ENCODE data around the gene TTC7B.

The TTC7B gene

DNA sequence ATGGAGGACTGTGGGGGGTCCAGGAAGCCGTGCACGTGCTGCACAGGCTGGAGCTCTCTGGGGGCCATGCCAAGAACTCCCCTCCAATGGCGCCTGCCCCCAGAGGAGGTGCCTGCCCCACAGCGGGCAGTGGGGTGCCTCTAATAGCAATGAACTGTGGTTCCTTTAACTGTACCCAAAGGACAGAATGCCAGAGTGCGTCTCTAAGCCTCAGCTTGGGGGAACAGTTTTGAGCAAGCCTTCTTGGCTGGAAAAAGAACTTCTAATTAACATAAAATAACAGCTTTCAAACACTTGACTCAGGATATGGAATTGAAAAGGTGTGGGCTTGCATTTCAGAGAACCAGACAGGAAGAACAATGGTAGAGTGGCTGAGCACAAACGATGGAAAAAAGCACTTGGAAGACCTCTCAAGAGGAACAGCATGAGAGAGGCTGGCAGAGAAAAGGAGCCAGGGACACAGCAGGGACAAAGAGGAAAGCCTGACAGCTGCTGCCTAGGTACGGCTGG lies 195.6 kb downstream of the TTC7B start:
- no peak for TF ChIP-seq TAF1 (IDR thresholded peaks at IDR 0.05; ENCODE audit: borderline replicate concordance, insufficient read depth, low read length)
- no peak for TF ChIP-seq FOXP2 (optimal IDR thresholded peaks at IDR 0.05; ENCODE audit: borderline replicate concordance, extremely low read depth, extremely low read length, insufficient read depth)
- no peak for TF ChIP-seq SIN3A (IDR thresholded peaks at IDR 0.05; ENCODE audit: borderline replicate concordance, insufficient read depth, low read length)
- TF ChIP-seq POLR2AphosphoS5 (IDR thresholded peaks at IDR 0.05; ENCODE audit: low read depth, low read length): no peak
- TF ChIP-seq REST (IDR thresholded peaks at IDR 0.05; ENCODE audit: insufficient read depth in 1 of 2, low read depth in 2 of 2, low read length in 2 of 2): no peak

DNA sequence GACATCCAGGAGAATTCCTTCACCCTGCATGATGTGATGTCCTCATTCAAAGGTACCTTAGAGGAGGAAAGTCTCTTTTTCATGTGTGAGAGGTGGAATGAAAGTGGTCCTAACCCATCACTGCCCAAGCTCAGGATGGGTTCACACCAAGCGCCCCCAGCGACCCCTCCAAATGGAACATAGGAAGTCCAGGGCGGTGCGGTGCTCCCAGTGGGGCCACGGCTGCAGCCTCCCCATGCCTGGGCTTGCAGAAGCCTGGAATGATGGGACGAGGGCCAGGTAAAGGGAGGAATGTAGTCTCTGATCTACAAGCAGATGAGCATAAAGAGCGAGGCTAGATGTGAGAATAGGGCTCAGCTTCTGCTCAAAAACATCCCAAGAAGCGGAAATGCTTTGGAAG lies 196.3 kb downstream of the TTC7B start:
- TF ChIP-seq REST (IDR thresholded peaks at IDR 0.05; ENCODE audit: insufficient read depth in 1 of 2, low read depth in 2 of 2, low read length in 2 of 2) (no peak), POLR2AphosphoS5 (IDR thresholded peaks at IDR 0.05; ENCODE audit: low read depth, low read length) (no peak), FOXP2 (optimal IDR thresholded peaks at IDR 0.05; ENCODE audit: borderline replicate concordance, extremely low read depth, extremely low read length, insufficient read depth) (no peak), SIN3A (IDR thresholded peaks at IDR 0.05; ENCODE audit: borderline replicate concordance, insufficient read depth, low read length) (no peak), TAF1 (IDR thresholded peaks at IDR 0.05; ENCODE audit: borderline replicate concordance, insufficient read depth, low read length) (no peak)

DNA sequence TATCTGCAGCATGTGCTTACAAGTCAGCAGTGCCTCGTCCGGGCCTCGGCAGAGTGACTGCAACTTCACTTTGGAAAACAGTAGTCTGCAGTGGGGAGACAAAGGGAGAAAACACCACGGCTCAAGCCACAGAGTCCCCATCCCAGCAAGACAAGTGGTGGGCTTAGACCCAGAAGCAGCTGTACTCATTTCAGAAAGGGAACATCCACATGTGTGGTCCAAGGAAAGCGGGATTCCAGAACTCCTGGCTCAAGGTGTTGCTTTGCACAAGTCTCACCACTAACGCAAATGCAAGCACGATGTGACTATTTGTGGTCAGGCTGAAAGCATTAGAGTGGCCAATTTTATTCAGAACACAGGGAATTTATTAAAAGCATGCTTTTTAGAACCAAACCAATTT lies 198.3 kb downstream of the TTC7B start:
- TF ChIP-seq SIN3A (IDR thresholded peaks at IDR 0.05; ENCODE audit: borderline replicate concordance, insufficient read depth, low read length): no peak
- TF ChIP-seq FOXP2 (optimal IDR thresholded peaks at IDR 0.05; ENCODE audit: borderline replicate concordance, extremely low read depth, extremely low read length, insufficient read depth): no peak
- TF ChIP-seq TAF1 (IDR thresholded peaks at IDR 0.05; ENCODE audit: borderline replicate concordance, insufficient read depth, low read length): no peak
- TF ChIP-seq POLR2AphosphoS5 (IDR thresholded peaks at IDR 0.05; ENCODE audit: low read depth, low read length): no peak
- no peak for TF ChIP-seq REST (IDR thresholded peaks at IDR 0.05; ENCODE audit: insufficient read depth in 1 of 2, low read depth in 2 of 2, low read length in 2 of 2)

DNA sequence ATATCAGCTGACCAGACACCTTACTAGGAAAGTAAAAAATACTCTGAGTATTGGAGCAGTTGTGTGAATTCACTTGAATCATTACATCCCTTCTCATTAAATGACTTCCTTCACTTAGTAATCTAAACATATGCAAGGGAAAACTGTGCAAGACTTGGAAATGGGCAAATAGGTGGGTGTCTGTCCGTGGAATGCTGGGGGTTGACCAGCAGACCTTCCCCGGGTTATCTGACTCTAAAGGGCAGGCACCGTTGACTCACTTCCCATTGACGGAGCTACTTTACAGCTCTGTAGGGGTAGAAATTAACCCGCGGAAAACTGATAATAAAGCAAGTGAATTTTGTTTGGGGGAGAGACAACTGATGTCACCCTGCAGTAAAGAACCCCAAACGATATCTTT lies 199.3 kb downstream of the TTC7B start:
- TF ChIP-seq REST (IDR thresholded peaks at IDR 0.05; ENCODE audit: insufficient read depth in 1 of 2, low read depth in 2 of 2, low read length in 2 of 2) (no peak), SIN3A (IDR thresholded peaks at IDR 0.05; ENCODE audit: borderline replicate concordance, insufficient read depth, low read length) (no peak), FOXP2 (optimal IDR thresholded peaks at IDR 0.05; ENCODE audit: borderline replicate concordance, extremely low read depth, extremely low read length, insufficient read depth) (no peak), TAF1 (IDR thresholded peaks at IDR 0.05; ENCODE audit: borderline replicate concordance, insufficient read depth, low read length) (no peak), POLR2AphosphoS5 (IDR thresholded peaks at IDR 0.05; ENCODE audit: low read depth, low read length) (no peak)

DNA sequence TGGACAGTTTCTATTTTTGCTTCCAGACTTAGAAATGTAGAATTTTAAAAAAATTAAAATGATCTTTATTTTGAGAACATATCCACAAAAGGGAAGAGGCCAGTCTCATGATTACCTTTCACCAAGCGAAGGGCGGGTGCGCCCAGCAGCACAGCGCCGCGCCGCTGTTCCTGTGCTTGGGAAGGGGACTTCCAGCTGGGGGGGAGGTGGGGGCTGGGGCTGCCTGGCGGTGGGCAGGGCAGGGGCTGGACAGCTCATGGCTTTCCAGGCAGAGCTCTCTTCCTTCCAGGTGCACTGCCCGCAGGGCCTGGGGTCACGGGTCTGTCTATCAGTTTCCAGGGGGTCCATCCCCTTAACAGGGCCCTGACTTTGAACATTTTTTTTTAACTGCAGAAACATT lies 199.9 kb downstream of the TTC7B start:
- TF ChIP-seq SIN3A (IDR thresholded peaks at IDR 0.05; ENCODE audit: borderline replicate concordance, insufficient read depth, low read length) (no peak), POLR2AphosphoS5 (IDR thresholded peaks at IDR 0.05; ENCODE audit: low read depth, low read length) (no peak), REST (IDR thresholded peaks at IDR 0.05; ENCODE audit: insufficient read depth in 1 of 2, low read depth in 2 of 2, low read length in 2 of 2) (no peak)
